ENCODE data around the gene PPP1R1C.

PPP1R1C gene

DNA sequence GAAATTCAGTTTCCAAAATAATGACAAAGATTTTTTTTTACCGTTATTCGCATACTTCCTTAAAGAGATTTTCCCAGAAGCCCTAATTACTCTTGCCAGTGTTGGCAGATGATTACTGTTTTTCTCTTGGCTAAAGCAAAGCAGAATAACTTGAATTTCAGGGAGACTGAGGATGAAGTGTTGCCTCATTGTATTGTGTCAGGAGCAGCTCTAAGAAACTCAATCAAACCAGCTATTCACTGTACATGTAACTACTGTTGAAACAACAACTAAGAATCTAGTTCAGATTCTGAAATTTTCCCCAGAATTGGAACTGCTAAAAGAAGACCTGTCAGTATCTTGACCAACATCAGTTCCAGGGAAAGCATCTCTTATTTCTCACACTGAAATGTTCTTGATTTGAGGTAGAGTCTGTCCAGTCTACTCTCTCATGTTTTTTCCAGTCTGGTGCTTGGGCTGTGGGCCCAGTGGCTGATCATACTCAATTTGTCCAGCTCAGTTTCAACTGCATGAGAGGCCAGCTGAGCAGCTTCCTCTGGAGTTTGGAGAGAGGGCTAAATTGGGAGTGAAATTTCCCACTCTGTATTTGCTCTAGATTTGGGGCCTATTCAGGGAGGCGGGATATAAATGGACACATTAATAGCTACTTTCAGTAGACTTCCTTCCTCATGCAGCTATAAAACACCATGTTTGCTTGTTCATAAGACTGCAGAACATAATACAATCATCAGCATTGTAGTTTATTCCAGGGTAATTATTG, 78.5 kb downstream of the PPP1R1C start:
- DNase-seq (ENCODE audit: low read depth) = no peak

DNA sequence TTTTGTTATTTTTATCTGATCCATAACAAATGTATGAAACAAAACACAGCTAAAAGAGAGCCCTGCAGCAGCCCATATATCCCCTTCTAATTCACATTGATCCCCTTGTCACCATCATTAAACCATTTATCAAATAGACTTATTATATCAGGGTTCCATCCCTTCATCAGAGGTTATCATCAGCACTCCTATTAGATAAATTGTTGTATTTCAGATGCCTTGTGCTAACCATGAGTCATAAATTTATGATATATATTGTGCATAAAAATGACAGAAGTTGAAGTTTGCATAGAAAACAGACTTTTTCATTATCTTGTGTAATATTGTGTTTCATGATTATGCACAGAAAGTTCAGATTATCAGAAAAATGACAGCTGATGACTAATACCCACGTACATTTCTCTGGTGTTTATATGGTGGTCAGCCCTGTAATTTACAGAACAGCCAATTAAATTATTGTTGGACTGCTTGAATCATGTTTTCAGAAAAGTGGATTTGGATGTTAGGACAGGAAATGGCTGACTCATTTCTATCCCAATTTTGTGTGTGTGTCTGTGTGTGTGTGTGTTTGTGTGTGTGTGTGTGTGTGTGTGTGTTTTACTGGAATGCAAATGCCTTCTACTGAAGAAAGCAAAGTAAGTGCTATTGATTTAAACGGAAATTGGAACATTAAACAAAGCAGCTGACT, 80.9 kb downstream of the PPP1R1C start:
- no peak for DNase-seq (ENCODE audit: low read depth)

DNA sequence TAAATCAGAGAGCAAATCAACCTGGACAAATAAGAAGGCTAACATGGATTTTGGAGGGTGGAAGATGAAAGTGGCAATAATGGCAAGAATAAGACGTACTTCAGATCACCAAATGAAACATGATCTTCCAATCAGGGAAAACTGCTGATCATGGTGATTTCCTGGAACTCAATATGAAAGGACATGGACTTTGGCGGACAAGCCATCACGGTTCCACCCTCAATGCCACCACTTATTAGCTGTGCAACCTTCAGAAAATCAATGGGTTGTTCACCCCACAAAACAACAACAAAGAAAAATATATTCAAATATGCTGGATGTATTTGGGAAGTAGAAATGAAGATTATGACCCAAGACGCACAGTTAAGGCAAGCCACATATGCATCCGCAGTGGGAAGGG, 81.7 kb downstream of the PPP1R1C start:
- DNase-seq (ENCODE audit: low read depth) = no peak

DNA sequence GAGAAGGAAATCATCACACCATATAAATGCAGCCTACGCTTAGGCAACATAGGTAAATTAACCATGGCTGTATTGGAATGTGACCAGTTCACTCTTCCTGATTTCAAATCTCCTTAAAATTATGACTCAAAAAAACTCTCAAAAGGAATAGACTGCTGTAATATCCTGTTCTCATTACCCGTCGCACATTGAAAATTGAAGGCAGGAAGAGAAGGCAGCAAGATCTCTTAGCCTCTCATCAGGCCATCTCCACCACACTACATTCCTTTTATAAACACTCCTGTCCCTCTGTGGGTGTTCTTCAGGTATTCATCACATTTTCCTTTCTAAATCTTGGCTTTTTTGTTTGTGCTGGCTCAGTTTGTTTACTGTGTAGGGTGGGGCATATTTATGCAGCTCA, 83.2 kb downstream of the PPP1R1C start:
- DNase-seq (ENCODE audit: low read depth) = no peak

DNA sequence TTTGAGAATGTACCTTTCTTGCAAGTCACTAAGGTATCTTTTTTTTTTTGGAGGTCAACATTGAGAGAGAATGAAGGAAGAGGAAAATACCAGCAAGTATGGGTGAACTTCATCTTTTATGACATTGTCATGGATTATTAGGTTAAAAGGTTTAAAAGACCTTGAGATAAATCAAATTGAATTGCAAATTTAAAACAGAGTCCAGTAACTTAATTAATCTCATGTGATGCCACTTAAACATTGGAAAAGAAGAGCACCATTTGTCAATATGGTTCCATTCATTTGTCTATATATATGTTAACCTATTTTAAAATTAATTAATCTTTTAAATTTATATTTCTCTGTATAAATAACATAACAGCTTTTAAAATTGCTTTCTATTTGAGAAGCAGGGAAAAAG, 83.8 kb downstream of the PPP1R1C start:
- no peak for DNase-seq (ENCODE audit: low read depth)

DNA sequence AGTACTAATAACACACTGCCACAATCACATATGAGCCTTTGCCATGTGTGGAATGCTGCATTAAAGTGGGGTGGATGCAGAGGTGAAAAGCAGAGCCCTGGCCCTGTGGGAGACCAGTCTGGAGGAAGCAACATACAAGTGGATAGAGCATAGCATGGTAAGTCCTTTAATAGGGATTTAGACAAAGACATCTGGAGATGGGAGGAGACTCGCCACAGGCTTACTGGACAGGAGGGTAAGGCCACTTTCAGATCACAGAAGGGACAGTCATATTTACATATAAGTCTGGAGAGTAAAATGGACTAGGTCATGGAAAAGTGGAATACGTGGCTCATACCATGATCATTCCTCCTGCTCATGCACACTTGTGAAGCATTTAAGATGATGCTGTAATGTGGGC, 84.3 kb downstream of the PPP1R1C start:
- no peak for DNase-seq (ENCODE audit: low read depth)

DNA sequence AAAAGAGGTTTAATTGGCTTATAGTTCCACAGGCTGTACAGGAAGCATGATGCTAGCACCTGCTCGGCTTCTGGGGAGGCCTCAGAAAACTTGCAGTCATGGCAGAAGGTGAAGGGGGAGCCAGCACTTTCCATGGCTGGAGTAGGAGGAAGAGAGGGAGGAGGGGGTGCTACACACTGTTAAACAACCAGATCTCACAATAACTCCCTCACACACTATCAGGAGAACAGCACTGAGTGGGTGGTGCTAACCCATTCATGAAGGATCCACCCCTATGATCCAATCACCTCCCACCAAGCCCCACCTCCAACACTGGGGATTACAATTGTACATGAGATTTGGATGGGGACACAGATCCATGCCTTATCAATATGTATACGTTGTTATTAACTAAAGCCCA, 85.1 kb downstream of the PPP1R1C start:
- no peak for DNase-seq (ENCODE audit: low read depth)

DNA sequence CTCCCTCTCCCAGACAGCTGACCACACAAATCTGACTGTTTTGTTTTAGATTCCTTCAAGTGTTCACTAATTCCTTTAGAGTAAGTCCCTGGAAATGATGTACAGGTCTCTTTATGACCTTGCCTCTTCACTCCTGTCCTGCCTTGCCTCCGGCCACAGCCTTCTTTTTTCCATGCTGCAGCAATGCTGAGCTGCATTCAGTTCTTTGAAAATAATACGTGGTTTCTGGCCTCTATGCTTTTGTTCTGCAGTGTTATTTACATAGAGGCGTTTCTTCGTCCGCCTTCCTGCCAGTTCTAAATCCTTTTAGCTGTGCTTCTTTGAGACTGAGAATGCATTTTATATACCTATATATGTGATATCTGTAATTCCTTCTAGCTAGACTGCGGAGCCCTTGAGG, 87.2 kb downstream of the PPP1R1C start:
- no peak for DNase-seq (ENCODE audit: low read depth)

DNA sequence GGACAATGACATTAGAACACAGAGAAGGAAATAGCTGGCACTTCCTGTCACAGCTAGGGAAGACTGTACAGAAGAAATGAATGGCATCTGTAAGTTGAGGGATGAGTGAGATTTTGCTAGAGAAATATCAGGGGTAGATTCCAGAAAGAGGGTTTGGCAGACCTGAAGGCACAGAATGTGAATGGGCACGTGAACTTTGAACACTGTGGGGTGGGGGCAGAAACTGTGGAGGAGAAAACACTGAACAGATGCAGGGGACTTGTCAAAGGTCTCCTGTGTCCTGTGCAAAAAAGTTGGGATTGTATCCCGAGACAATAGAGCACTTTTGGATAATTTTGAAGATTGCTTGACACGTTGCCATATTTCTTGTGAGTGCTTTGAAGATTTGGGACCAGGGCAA, 88.0 kb downstream of the PPP1R1C start:
- no peak for DNase-seq (ENCODE audit: low read depth)

DNA sequence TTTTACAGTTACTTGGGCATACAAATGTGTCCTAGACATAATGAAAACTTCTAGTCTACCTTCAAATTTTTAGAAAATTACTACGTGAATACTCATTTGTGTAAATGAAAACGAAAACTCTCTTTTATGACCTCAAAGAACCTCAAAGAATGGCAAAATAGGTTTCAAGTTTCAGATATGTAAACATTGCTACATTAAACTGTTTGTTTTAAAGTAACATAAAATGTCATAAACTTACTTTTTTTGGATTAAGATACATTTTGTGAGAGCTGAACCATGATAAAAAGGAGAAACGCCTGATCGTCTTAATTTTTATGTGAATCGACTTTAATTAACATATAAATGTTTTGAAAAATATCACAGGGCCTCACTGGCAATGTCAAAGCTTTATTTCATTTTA, 91.4 kb downstream of the PPP1R1C start:
- DNase-seq (ENCODE audit: low read depth) = no peak

DNA sequence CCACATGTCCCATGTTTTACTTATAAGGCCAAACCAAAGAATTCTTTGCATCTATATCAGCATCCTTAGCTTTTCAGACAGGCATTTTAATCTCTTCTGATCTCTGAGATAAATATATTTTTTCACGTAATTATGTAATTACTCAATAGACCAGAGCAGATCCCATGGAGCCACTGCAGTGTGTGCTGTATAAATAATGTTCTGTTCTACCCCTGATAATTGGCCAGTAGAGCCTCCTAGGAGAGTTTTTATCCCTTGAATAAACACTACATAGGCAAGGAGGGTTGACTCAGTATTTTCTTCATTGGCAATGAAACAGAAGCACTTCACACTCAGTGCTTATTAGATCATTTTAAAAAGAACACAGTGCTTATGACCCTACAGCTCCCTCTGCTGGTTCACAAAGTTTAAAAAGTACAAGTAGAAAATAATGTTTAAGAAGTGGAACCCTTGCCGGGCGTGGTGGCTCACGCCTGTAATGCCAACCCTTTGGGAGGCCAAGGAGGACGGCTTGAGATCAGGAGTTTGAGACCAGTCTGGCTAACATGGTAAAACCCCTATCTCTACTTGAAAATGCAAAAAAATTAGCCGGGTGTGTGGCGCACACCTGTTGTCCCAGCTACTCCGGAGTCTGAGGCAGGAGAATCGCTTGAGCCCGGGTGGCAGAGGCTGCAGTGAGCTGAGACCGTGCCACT, 91.9 kb downstream of the PPP1R1C start:
- no peak for DNase-seq (ENCODE audit: low read depth)

DNA sequence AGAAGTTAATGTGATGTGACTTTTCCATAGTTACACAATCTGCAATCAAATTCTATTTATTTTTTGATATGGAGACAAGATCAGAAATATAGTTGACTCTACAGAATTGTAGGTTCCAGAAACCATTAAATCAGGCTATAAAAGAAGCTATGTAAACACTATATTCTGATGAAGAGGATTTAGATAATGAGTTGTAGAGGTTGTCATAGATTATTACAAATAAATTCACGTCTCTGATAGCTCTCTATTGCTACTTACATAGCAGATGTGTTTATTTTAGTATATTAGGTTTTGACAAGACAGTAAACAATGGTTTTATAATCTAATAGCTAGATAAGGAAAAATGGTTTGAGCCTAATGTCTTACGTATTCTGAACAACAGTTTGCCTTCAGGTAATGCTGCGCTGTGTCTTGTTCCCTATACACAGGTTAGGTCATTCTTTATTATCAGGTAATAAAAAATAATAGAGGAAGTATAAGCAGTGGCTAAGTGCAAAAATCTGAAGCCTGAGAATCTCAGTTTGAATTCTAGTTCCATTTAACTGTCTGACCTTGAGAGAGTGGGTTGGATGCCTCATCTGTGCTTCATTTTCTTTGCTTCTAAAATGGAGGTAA, 93.4 kb downstream of the PPP1R1C start:
- no peak for DNase-seq (ENCODE audit: low read depth)

DNA sequence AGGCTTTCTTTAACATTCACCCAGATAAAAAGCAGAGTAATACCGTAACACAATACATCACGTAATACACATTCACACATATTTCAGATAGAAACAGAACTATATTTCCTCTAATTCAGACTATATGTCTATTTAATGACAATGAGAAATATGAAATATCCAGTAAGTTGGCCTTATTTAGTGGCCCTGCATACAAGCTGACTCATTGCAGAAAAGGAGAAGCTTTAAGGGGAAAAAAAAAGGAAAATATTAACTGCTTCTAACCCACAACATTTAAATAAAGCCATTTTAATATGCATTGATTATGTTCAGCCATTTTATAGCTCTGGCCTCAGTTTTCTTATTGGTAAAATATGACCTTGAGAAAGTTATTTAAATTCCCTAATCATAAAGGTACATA, 94.8 kb downstream of the PPP1R1C start:
- DNase-seq (ENCODE audit: low read depth) = no peak

DNA sequence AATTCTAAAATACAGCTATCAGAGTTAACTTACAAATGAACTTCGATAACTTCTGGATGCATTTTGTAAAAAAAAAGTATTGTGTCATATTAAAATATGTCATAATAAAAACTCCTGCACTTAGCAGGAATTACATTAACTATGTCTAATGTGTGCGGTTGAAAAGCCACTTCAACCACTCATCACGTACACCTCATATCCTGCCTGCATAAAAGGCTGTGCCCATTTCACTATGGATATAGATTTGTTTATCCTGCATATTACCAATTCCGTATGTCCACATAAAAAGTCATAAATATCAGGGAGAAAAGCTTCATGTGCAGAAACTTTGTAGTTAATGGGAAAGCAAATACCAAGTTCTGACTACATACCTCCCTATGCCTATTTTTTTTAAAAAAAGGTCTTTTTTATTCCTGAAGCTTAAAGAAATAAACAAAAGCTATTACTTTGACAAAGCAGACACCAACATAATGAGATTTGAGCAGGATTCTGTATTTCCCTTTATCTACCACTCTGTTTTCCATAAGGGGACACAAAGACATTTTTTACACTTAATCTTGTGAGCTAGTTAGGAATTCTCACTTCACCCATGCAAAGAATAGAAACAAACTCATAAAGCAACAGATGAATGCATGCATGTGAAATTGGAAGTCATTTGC, 96.1 kb downstream of the PPP1R1C start:
- DNase-seq (ENCODE audit: low read depth) = no peak

DNA sequence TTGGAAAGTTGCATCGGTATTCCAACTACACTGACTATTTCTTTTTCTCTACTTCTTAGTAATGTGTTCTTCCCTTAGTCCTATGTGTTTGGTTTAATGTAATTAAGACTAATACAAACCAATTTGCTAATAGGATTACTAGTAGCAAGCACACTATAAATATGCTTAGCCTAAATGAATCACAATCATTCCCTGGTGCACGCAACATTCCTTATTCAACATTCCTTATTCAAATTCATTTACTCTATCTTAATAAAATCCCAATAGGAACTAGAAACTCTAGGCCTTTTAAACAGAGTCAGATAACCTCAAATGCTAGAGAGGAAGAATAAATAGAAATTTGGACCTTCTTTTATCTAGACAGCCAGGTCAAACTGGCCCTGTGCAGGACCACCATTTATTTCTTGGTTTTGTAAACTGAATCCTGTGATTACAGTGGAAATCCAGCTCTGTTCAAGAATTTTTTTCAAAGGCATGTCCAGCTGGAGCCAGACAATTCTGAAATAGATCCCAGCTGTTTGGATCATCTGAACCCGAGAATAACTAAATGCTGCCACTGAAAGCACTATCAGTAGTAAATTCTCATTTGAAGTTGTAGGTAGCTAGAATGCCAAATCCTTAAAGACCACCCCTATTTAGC, 103.1 kb downstream of the PPP1R1C start:
- DNase-seq (ENCODE audit: low read depth) = no peak

DNA sequence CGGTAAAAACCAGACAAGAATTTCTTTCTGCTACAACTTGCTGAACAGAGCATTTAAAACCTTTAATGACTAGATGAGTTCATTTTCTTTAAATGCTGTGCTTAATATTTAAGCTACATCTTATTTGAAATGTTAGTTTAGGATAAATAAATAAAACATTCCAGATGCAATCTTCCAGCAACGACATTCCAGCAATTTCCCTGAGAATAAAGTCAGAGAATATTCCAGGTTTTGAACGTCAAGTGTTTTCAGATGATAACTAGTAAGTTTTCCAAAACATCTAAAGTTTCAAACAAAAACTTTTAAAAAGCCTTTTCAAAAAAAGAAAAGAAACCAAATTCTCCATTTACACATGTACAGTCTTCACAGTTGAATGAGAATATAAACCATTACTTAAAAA, 104.8 kb downstream of the PPP1R1C start:
- DNase-seq (ENCODE audit: low read depth) = no peak

DNA sequence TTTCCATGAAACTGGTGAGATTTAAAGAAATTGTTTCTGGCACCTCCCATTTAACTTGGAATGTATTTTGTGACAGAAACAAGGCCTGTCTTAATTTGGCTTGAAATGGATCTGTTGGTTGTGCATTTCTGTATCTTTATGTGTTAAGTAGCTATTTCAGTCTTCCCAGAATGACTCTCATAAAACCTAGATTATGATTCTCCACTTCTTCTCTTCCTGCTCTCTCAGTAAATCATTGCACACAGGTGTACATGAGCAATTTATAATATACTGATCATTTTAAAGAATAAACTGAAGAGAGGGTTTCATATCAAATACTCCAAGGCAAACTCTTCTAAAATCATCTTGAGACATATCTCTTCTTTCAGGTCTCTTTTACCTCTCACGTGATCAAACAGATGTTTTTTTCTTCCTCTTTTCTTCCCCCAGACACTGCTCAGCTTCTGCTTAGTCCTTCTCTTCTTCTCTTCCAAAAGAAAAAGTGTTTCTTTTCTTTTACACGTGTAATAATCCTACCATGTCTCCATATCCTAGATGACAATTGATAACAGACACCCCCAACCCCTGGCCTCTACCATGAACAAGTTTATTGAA, 112.0 kb downstream of the PPP1R1C start:
- DNase-seq (ENCODE audit: low read depth) = no peak

DNA sequence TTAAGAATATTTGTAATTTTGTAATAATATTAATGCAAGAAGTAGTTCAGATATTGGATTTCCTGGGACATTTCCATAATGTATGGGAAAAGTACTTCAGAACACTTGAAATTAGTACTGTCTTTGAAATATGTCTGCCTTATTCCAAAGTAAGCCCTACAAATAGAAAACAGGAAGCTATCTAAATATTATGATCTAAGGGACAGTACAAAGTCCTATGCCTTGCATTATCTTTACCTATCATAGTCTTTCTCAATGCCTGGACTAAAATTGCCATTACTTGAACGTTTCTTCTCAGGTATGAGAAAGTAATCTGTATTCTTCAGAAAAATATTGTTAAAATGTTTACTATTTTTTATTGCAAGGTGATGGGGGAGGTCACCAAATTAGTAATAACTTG, 113.0 kb downstream of the PPP1R1C start:
- DNase-seq (ENCODE audit: low read depth) = no peak

DNA sequence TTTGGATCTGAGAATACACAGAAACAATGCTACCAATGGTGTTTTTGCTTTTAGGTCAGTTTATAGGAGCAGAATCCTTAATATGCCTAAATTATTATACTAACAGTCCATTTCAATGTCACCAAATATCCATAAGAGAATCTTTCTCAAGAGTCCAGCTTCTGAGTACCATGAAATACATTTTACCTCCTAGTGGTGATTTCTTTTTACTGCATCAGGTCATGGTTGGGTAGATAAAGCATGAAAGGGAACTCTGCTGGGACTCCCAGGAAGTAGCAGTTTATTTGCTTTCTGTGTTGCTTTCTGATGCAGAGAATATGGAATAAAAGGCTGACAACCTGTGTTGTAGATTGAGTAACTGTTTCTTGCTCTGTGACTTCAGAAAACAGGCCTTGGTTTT, 115.6 kb downstream of the PPP1R1C start:
- DNase-seq (ENCODE audit: low read depth) = no peak

DNA sequence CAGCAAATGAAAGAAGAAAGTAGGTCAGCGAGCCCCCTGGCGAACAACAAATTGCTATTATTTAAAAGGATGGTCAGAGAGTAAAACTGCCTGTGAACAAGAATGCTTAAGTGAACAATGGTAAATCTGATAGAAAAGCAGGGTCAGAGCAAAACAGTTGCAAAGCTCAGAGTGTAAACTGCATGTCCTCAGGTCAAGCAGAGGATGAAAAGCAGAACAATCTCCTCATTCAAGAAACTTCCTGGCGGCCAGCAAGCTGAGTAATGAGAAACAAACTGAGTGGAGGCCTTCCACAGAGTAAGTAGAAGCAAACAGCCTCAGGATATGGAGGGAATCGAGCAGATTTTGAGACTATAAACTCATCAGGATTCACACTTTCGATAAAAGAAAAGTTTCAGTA, 117.9 kb downstream of the PPP1R1C start:
- DNase-seq (ENCODE audit: low read depth) = no peak

DNA sequence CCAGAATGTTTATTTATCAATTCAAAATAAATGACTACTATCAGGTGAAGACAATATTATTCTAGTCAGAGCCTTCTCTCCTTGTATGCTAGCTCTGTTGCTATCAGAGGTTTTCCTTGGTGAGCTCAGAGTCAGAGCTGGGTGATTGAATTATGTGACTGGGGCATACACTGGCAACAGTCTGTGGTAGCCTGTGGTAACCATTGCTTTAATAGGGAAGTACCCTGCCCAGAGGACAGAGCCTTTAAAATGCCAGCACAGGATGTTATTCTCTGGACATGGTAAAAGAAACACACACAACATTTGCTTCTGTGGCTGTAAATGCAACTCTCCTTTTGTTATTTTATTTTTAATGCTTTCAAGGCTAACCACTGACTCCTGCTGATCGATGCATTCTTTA, 124.7 kb downstream of the PPP1R1C start:
- no peak for DNase-seq (ENCODE audit: low read depth)

Measured in stimulated activated CD8-positive, alpha-beta memory T cell treated with anti-CD3 and anti-CD28 coated beads, Interleukin-4, amount 100 ng/mL, for 24 hours (primary cell).